ENCODE measurements around the gene MAP10.

MAP10 gene

DNA sequence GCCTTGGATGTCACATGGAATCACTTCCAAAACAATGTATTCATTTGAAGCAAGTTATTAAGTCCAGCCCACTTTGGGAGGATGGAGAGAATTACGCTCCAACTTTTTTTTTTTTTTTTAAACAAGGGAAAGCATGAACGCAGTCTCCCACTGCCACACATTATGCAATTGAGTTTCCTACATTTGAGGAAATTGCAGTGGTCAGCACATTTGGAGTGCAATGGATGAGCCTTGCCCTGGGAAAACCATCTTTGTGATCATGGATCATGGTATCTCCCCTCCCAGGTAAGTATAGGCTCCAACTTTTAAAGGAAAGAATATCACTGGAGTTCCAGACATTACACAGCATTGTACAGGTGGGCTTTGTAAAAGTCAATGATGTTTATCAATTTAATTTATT lies 26.7 kb downstream of the MAP10 start:
- Histone ChIP-seq H2AK5ac (ENCODE audit: low read length) (no peak overlapping the region), H3K9me3 (ENCODE audit: insufficient read depth, low read depth, low read length) (no peaks in the 10 kb centered on the region), H3K27ac (ENCODE audit: low read depth, low read length) (no peak overlapping the region), H3K14ac (ENCODE audit: low read length) (no peak overlapping the region), H3K79me1 (ENCODE audit: low read length) (no peaks in the 10 kb centered on the region), H3K18ac (ENCODE audit: low read length) (no peak overlapping the region), H3K4me3 (ENCODE audit: low read depth, low read length) (no peak overlapping the region), H3K36me3 (ENCODE audit: control insufficient read depth in 1 of 2, insufficient read depth in 2 of 2, low read length in 2 of 2) (no peaks in the 10 kb centered on the region), H2BK5ac (ENCODE audit: low read depth, low read length, poor library complexity) (no peak overlapping the region), H4K12ac (ENCODE audit: low read depth, low read length) (no peak overlapping the region), H3K23ac (ENCODE audit: low read length) (no peak overlapping the region), H3K9ac (ENCODE audit: low read length) (no peak overlapping the region), H2BK12ac (ENCODE audit: low read length) (no peak overlapping the region), H3K4ac (ENCODE audit: low read depth, low read length) (no peak overlapping the region), H2BK120ac (ENCODE audit: insufficient read depth, low read length, poor library complexity) (no peak overlapping the region), H4K8ac (ENCODE audit: low read depth, low read length) (no peak overlapping the region), H3K4me1 (ENCODE audit: control insufficient read depth in 1 of 2, insufficient read depth in 2 of 2, low read length in 2 of 2) (no peaks in the 10 kb centered on the region), H3K79me2 (ENCODE audit: control insufficient read depth, insufficient read depth, low read length, poor library complexity) (no peaks in the 10 kb centered on the region), H3K27me3 (ENCODE audit: insufficient read depth, low read length) (no peaks in the 10 kb centered on the region), H2AFZ (ENCODE audit: insufficient read depth, low read length, poor library complexity) (no peak overlapping the region), H4K91ac (ENCODE audit: low read depth, low read length) (no peak overlapping the region), H3K4me2 (ENCODE audit: low read length) (no peak overlapping the region)
- no CpG with 5 or more reads among the region's 2 CpGs for WGBS (ENCODE audit: extremely low coverage, insufficient coverage, insufficient read length)
- no peak for DNase-seq

DNA sequence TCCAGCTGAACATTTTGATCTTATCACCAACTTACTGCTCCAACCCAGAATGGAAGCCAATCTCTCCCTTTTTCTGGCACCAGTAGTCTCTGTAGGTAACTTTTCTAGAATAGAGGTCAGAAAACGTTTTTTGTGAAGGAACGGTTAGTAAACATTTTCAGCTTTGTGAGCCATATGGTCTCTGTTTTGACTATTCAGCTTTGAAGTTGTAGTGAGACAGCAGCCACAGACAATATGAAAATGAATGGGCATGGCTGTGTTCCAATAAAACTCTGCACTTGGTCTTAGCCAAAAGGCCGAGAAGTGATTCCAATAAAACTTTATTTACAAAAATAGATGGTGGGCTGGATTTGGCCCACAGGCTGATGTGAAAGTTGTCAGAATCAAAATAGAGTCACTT lies 28.9 kb downstream of the MAP10 start:
- DNase-seq = no peak
- no peak overlapping the region for H2AFZ ChIP-seq (ENCODE audit: insufficient read depth, low read length, poor library complexity)
- no peak overlapping the region for H4K91ac ChIP-seq (ENCODE audit: low read depth, low read length)
- no peak overlapping the region for H4K8ac ChIP-seq (ENCODE audit: low read depth, low read length)
- no peak overlapping the region for H3K4me3 ChIP-seq (ENCODE audit: low read depth, low read length)
- WGBS (ENCODE audit: extremely low coverage, insufficient coverage, insufficient read length) = no CpG with 5 or more reads among the region's 3 CpGs
- H3K9ac ChIP-seq (ENCODE audit: low read length) = no peak overlapping the region
- H3K27ac ChIP-seq (ENCODE audit: low read depth, low read length) = no peak overlapping the region
- no peaks in the 10 kb centered on the region for H3K79me1 ChIP-seq (ENCODE audit: low read length)
- H3K4me2 ChIP-seq (ENCODE audit: low read length) = no peak overlapping the region
- H2BK12ac ChIP-seq (ENCODE audit: low read length) = no peak overlapping the region
- no peak overlapping the region for H3K4ac ChIP-seq (ENCODE audit: low read depth, low read length)
- no peaks in the 10 kb centered on the region for H3K27me3 ChIP-seq (ENCODE audit: insufficient read depth, low read length)
- H3K9me3 ChIP-seq (ENCODE audit: insufficient read depth, low read depth, low read length) = no peaks in the 10 kb centered on the region
- H2BK120ac ChIP-seq (ENCODE audit: insufficient read depth, low read length, poor library complexity) = no peak overlapping the region
- no peak overlapping the region for H3K18ac ChIP-seq (ENCODE audit: low read length)
- no peak overlapping the region for H4K12ac ChIP-seq (ENCODE audit: low read depth, low read length)
- no peak overlapping the region for H3K14ac ChIP-seq (ENCODE audit: low read length)
- no peak overlapping the region for H2AK5ac ChIP-seq (ENCODE audit: low read length)
- no peaks in the 10 kb centered on the region for H3K79me2 ChIP-seq (ENCODE audit: control insufficient read depth, insufficient read depth, low read length, poor library complexity)
- no peak overlapping the region for H3K23ac ChIP-seq (ENCODE audit: low read length)
- no peaks in the 10 kb centered on the region for H3K36me3 ChIP-seq (ENCODE audit: control insufficient read depth in 1 of 2, insufficient read depth in 2 of 2, low read length in 2 of 2)
- no peak overlapping the region for H2BK5ac ChIP-seq (ENCODE audit: low read depth, low read length, poor library complexity)
- no peaks in the 10 kb centered on the region for H3K4me1 ChIP-seq (ENCODE audit: control insufficient read depth in 1 of 2, insufficient read depth in 2 of 2, low read length in 2 of 2)

GRCh38 chr1:232835166-232835565 lies 29.9 kb downstream of the MAP10 start:
- no peak overlapping the region for H3K4me3 ChIP-seq (ENCODE audit: low read depth, low read length)
- no CpG with 5 or more reads among the region's 6 CpGs for WGBS (ENCODE audit: extremely low coverage, insufficient coverage, insufficient read length)
- H3K4me1 ChIP-seq (ENCODE audit: control insufficient read depth in 1 of 2, insufficient read depth in 2 of 2, low read length in 2 of 2) = no peaks in the 10 kb centered on the region
- H4K8ac ChIP-seq (ENCODE audit: low read depth, low read length) = no peak overlapping the region
- H3K4ac ChIP-seq (ENCODE audit: low read depth, low read length) = no peak overlapping the region
- H3K23ac ChIP-seq (ENCODE audit: low read length) = no peak overlapping the region
- H3K9me3 ChIP-seq (ENCODE audit: insufficient read depth, low read depth, low read length) = no peaks in the 10 kb centered on the region
- H2AFZ ChIP-seq (ENCODE audit: insufficient read depth, low read length, poor library complexity) = no peak overlapping the region
- H3K14ac ChIP-seq (ENCODE audit: low read length) = no peak overlapping the region
- no peak overlapping the region for H4K12ac ChIP-seq (ENCODE audit: low read depth, low read length)
- no peak overlapping the region for H2BK12ac ChIP-seq (ENCODE audit: low read length)
- H3K79me1 ChIP-seq (ENCODE audit: low read length) = no peaks in the 10 kb centered on the region
- no peaks in the 10 kb centered on the region for H3K27me3 ChIP-seq (ENCODE audit: insufficient read depth, low read length)
- H3K79me2 ChIP-seq (ENCODE audit: control insufficient read depth, insufficient read depth, low read length, poor library complexity) = no peaks in the 10 kb centered on the region
- H2BK5ac ChIP-seq (ENCODE audit: low read depth, low read length, poor library complexity) = no peak overlapping the region
- DNase-seq = peak in 1 of 2 donors; percentile 8
- no peak overlapping the region for H3K27ac ChIP-seq (ENCODE audit: low read depth, low read length)
- no peak overlapping the region for H2AK5ac ChIP-seq (ENCODE audit: low read length)
- no peak overlapping the region for H2BK120ac ChIP-seq (ENCODE audit: insufficient read depth, low read length, poor library complexity)
- H3K4me2 ChIP-seq (ENCODE audit: low read length) = no peak overlapping the region
- H3K18ac ChIP-seq (ENCODE audit: low read length) = no peak overlapping the region
- no peak overlapping the region for H4K91ac ChIP-seq (ENCODE audit: low read depth, low read length)
- H3K36me3 ChIP-seq (ENCODE audit: control insufficient read depth in 1 of 2, insufficient read depth in 2 of 2, low read length in 2 of 2) = no peaks in the 10 kb centered on the region
- H3K9ac ChIP-seq (ENCODE audit: low read length) = no peak overlapping the region

DNA sequence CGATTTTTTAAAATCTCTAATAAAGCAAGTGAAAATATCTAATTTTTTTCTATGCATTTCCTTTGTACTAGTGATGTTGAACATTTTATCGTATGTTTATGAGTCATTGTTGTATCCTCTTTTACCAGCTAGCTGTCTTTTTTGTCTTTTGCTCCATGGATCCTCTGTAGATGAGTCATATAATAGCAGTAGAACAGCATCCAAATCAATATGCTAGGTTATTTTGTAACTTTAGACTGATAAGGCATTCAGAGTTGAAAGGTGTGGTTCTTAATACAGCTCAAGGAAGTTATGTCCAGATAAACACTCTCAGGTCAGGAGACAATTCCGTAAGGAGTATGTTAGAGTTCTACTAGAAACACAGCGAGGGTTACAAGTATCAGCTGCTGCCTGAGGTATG lies 31.9 kb downstream of the MAP10 start:
- no peak overlapping the region for H3K4me3 ChIP-seq (ENCODE audit: low read depth, low read length)

More for the DNA sequence above, 31.9 kb downstream of the MAP10 start:
- H3K9me3 ChIP-seq (ENCODE audit: insufficient read depth, low read depth, low read length) = peaks cover 2% of the 10 kb centered on the region
- H2AFZ ChIP-seq (ENCODE audit: insufficient read depth, low read length, poor library complexity) = no peak overlapping the region
- H3K4me1 ChIP-seq (ENCODE audit: control insufficient read depth in 1 of 2, insufficient read depth in 2 of 2, low read length in 2 of 2) = no peaks in the 10 kb centered on the region
- no peak overlapping the region for H3K9ac ChIP-seq (ENCODE audit: low read length)
- no peak overlapping the region for H3K4ac ChIP-seq (ENCODE audit: low read depth, low read length)
- H3K14ac ChIP-seq (ENCODE audit: low read length) = no peak overlapping the region
- no peaks in the 10 kb centered on the region for H3K79me2 ChIP-seq (ENCODE audit: control insufficient read depth, insufficient read depth, low read length, poor library complexity)
- no peak overlapping the region for H3K27ac ChIP-seq (ENCODE audit: low read depth, low read length)
- no peak overlapping the region for H2BK120ac ChIP-seq (ENCODE audit: insufficient read depth, low read length, poor library complexity)
- no peak overlapping the region for H3K18ac ChIP-seq (ENCODE audit: low read length)
- DNase-seq = no peak
- WGBS (ENCODE audit: extremely low coverage, insufficient coverage, insufficient read length) = no CpG with 5 or more reads among the region's 4 CpGs
- H2BK12ac ChIP-seq (ENCODE audit: low read length) = no peak overlapping the region
- H3K79me1 ChIP-seq (ENCODE audit: low read length) = no peaks in the 10 kb centered on the region
- no peak overlapping the region for H3K4me2 ChIP-seq (ENCODE audit: low read length)
- no peak overlapping the region for H3K23ac ChIP-seq (ENCODE audit: low read length)
- no peak overlapping the region for H2BK5ac ChIP-seq (ENCODE audit: low read depth, low read length, poor library complexity)
- H4K91ac ChIP-seq (ENCODE audit: low read depth, low read length) = no peak overlapping the region
- no peak overlapping the region for H2AK5ac ChIP-seq (ENCODE audit: low read length)
- H4K12ac ChIP-seq (ENCODE audit: low read depth, low read length) = no peak overlapping the region
- H4K8ac ChIP-seq (ENCODE audit: low read depth, low read length) = no peak overlapping the region
- no peaks in the 10 kb centered on the region for H3K36me3 ChIP-seq (ENCODE audit: control insufficient read depth in 1 of 2, insufficient read depth in 2 of 2, low read length in 2 of 2)
- no peaks in the 10 kb centered on the region for H3K27me3 ChIP-seq (ENCODE audit: insufficient read depth, low read length)

Data from trophoblast cell (in vitro differentiated cells and primary cell).